Skeletal muscle tissue (tissue), 4 donors: ENCODE data around the gene ARPC4. TPM values are rescaled to one million over a fixed set of nuclear protein-coding genes. Genes with fewer than 3 reads are reported as not detected.
"Not testable (repeated sequence)": the region's sequence is repeated elsewhere in the genome, so short reads cannot be mapped to it uniquely, and the experiment has no call there.

Source experiments
- H3K27ac ChIP-seq: one replicate; pipeline ENCODE4 v1.7.0; 2013; ENCODE audit warnings: mild to moderate bottlenecking, low read depth, low read length, inconsistent platforms
- H3K27me3 ChIP-seq, 3 donors: one replicate each; pipeline ENCODE4 v1.7.0; 2013; ENCODE audit warnings: low read length in 3 of 3; ENCODE audit not compliant: control insufficient read depth in 3 of 3, insufficient read depth in 3 of 3
- H3K36me3 ChIP-seq, 3 donors: one replicate each; pipeline ENCODE4 v1.7.0; 2013; ENCODE audit warnings: low read length in 3 of 3; ENCODE audit not compliant: control insufficient read depth in 3 of 3, insufficient read depth in 3 of 3
- H3K4me1 ChIP-seq, 3 donors: one replicate each; pipeline ENCODE4 v1.7.0; 2013; ENCODE audit warnings: low read length in 3 of 3, mild to moderate bottlenecking in 3 of 3; ENCODE audit not compliant: control insufficient read depth in 3 of 3, insufficient read depth in 3 of 3
- H3K4me3 ChIP-seq, 3 donors: one replicate each; pipeline ENCODE4 v1.7.0; 2013; ENCODE audit warnings: low read length in 3 of 3
- H3K9ac ChIP-seq, 3 donors: one replicate each; pipeline ENCODE4 v1.7.0; 2013; ENCODE audit warnings: low read length in 3 of 3, mild to moderate bottlenecking in 3 of 3, moderate library complexity in 2 of 3, low read depth in 1 of 3
- H3K9me3 ChIP-seq, 3 donors: one replicate each; pipeline ENCODE4 v1.7.0; 2013; ENCODE audit warnings: low read length in 3 of 3; ENCODE audit not compliant: control insufficient read depth in 3 of 3
- total RNA-seq: library from RNA; depleted of rRNA; stranded (reverse); fragments of >200 nt; gene quantifications from one replicate; pipeline ENCODE4 v1.2.3, GENCODE V29; 2014
- donor health status: Osteomylitis.

ARPC4 gene
- total RNA-seq, 1 donor from 2014 or later = 65.2 TPM

DNA sequence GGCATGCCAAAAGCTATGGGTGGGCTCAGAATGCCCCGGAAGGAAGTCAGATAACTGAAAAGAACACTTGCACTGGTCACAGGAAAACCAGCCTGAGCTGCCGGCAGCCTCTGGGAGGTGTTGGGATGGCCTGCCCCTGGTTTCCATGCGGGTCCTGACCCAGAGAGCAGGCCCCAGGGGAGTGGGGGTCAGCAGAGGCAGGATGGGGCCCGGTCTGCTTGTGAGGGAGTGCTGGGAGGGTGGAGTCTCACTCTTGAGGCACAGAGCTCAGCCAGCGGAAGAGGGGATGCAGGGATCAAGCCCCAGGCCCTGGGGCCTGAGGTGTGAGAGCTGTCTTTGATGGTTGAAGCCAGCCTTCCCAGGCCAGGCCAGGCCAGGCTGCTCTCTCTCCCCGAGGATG is 53.3 kb downstream of the ARPC4 start:
- no peak overlapping the region for H3K9ac ChIP-seq
- H3K27me3 ChIP-seq = no peaks in the 10 kb centered on the region
- no peak overlapping the region for H3K4me3 ChIP-seq
- peaks cover 10 to 14% (median 12%) of the 10 kb centered on the region in 3 donors for H3K4me1 ChIP-seq
- H3K9me3 ChIP-seq = no peaks in the 10 kb centered on the region
- H3K36me3 ChIP-seq = peaks cover 9 to 10% (median 10%) of the 10 kb centered on the region in 3 donors
- H3K27ac ChIP-seq = no peak overlapping the region

GRCh38 chr3:9846931-9847488 is 54.1 kb downstream of the ARPC4 start:
- Histone ChIP-seq H3K4me1 (peaks cover 10 to 14% (median 12%) of the 10 kb centered on the region in 3 donors), H3K9ac (no peak overlapping the region), H3K36me3 (peaks cover under 1 to 3% (median 2%) of the 10 kb centered on the region in 3 donors), H3K4me3 (no peak overlapping the region), H3K27ac (no peak overlapping the region), H3K9me3 (no peaks in the 10 kb centered on the region), H3K27me3 (no peaks in the 10 kb centered on the region)

- not testable (repeated sequence) for H3K4me3 ChIP-seq, H3K4me1 ChIP-seq, H3K36me3 ChIP-seq, H3K27me3 ChIP-seq, H3K9me3 ChIP-seq, H3K9ac ChIP-seq, H3K27ac ChIP-seq
Measured at GRCh38 chr3:9847870-9848269, 55.0 kb downstream of the ARPC4 start.

DNA sequence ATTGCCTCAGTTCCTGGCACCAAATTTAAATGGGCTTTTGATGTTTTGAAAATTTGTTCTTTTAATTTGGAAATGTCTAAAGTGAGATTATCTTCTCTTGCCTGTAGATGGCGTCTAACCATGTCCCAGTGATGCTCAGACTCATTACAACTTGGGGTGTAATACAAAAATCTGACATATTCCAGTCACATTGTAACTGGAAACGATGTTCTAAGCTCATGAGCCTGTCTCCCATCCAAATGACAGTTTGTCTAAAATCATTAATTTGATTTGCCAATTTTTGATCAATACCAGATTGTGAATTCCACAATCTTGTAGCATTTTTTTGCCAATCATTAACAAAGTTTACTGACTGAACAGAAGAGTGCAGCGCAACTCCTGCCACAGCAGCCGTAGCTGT is 56.0 kb downstream of the ARPC4 start:
- H3K27me3 ChIP-seq = not testable (repeated sequence)

DNA sequence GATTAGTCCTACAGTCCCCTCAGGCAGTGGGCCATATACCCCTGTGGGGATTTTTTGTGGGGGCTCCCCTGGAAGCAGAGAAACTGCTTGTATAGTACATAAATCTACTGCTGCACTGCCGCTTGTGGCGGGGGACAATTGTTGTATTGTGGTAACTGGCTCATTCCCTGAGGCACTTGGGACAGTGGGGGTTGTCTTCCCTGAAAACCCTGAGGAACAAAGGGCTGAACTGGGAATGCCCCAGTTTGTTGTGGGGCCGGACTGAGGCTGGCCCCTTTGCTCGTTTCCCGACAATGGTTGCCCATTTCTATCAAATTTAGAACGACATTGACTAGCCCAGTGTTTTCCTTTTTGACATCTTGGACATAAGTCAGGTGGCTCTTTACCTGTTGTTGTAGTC is 58.5 kb downstream of the ARPC4 start:
- H3K9ac ChIP-seq, H3K27me3 ChIP-seq, H3K4me3 ChIP-seq, H3K27ac ChIP-seq, H3K9me3 ChIP-seq, H3K4me1 ChIP-seq, H3K36me3 ChIP-seq: not testable (repeated sequence)

More for the DNA sequence above, 56.0 kb downstream of the ARPC4 start:
- H3K9me3 ChIP-seq, H3K27ac ChIP-seq, H3K4me3 ChIP-seq, H3K36me3 ChIP-seq, H3K9ac ChIP-seq, H3K4me1 ChIP-seq: not testable (repeated sequence)

DNA sequence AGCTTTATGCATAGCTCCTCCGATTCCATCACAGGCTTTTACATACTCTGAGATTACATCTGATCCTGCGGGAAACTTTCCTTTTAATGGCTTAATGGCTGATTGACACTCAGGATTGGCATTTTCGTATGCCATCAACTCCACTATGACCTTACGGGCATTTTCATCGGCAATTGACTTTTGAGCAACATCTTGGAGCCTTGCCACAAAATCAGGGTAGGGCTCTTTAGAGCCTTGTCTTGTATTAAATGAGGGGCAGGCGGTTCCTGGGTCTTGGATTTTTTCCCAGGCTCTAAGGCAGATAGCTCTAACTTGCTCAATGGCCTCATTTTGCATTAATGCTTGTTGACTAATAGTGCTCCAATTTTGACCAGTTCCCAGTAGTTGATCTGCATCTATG is 59.0 kb downstream of the ARPC4 start:
- not testable (repeated sequence) for H3K27me3 ChIP-seq, H3K27ac ChIP-seq, H3K9ac ChIP-seq, H3K4me1 ChIP-seq, H3K4me3 ChIP-seq, H3K36me3 ChIP-seq, H3K9me3 ChIP-seq

DNA sequence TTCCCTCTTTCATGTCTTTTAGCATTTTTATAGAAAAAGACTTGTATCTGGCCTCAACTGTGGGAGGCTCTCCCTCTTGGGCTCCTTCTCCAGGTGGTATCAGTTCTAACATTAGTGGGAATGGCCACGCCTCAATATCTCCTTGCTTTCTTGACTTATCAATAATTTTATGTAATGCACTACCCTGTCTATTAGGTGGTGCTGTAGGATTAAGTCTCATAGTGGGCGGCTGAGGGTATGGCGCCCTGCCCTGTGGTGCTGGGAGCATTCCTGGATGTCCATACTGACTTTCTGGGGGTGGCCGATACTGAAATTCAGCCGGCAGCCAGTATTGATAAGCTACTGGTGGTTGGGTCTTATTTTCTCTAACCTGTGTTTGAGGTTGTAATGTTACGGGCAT is 59.6 kb downstream of the ARPC4 start:
- Histone ChIP-seq H3K27me3 (no peaks in the 10 kb centered on the region), H3K9me3 (no peaks in the 10 kb centered on the region), H3K4me3 (no peak overlapping the region), H3K4me1 (no peaks in the 10 kb centered on the region), H3K36me3 (no peaks in the 10 kb centered on the region), H3K9ac (no peak overlapping the region), H3K27ac (no peak overlapping the region)

GRCh38 chr3:9854291-9854940 is 61.5 kb downstream of the ARPC4 start:
- H3K36me3 ChIP-seq, H3K9me3 ChIP-seq, H3K27ac ChIP-seq, H3K9ac ChIP-seq, H3K4me1 ChIP-seq, H3K4me3 ChIP-seq, H3K27me3 ChIP-seq: not testable (repeated sequence)

DNA sequence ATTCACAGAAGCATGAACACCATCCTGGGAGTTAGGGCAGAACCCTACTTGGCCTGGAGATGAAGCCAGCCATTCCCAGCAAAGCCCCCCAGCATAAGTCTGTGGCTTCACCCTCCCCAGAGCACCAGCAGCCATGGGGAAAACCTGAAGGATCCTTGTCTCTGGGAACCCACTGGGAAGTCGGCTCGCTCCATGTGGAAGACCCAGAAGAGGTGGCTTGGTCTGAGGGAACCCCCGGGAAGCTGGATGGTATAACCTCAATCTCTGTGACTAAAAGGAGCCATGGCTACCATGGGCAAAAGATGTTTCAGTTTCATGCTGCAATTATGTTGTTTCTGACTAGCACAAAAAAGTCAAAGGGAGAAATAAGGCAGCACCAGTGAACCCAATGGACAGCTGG is 62.7 kb downstream of the ARPC4 start:
- Histone ChIP-seq H3K36me3 (no peaks in the 10 kb centered on the region), H3K9ac (no peak overlapping the region), H3K9me3 (no peaks in the 10 kb centered on the region), H3K27me3 (no peaks in the 10 kb centered on the region), H3K4me3 (no peak overlapping the region), H3K4me1 (no peaks in the 10 kb centered on the region), H3K27ac (no peak overlapping the region)
